HCT116 (cell line): ENCODE results near the gene CHAF1A.

Source experiments
- ATF3 ChIP-seq: IDR thresholded peaks from 2 replicates; pipeline ENCODE4 v1.6.1; 2012
- CEBPB ChIP-seq: IDR thresholded peaks from 2 replicates; pipeline ENCODE4 v1.6.1; 2012; ENCODE audit warnings: low read depth
- CTCF ChIP-seq, 3 experiments: fragments of 200-600 bp in 1 of 3; sonication (generic) in 1 of 3; IDR thresholded peaks in 2 of 3; conservative IDR thresholded peaks in 1 of 3; 2 replicates each; pipeline ENCODE4 v1.5.1; 2012 to 2017; ENCODE audit warnings: low read depth in 2 of 3, low read length in 2 of 3, antibody characterized with exemption in 1 of 3, borderline replicate concordance in 1 of 3, control low read depth in 1 of 3, mild to moderate bottlenecking in 1 of 3, mixed read lengths in 1 of 3, mixed run types in 1 of 3, moderate library complexity in 1 of 3; ENCODE audit not compliant: insufficient read depth in 1 of 3
- EGR1 ChIP-seq: IDR thresholded peaks from 2 replicates; pipeline ENCODE4 v1.6.1; 2012; ENCODE audit warnings: low read depth
- ELF1 ChIP-seq: IDR thresholded peaks from 2 replicates; pipeline ENCODE4 v1.6.1; 2012; ENCODE audit warnings: low read depth, borderline replicate concordance
- EZH2 ChIP-seq: fragments of 200-600 bp; sonication (generic); IDR thresholded peaks from 2 replicates; pipeline ENCODE4 v1.6.1; 2017; ENCODE audit warnings: antibody characterized with exemption, mixed run types
- EZH2phosphoT487 ChIP-seq: fragments of 200-600 bp; IDR thresholded peaks from 2 replicates; pipeline ENCODE4 v1.6.1; 2018; ENCODE audit warnings: antibody characterized with exemption, borderline replicate concordance
- POLR2A ChIP-seq: IDR thresholded peaks from 2 replicates; pipeline ENCODE4 v1.7.0; 2011; ENCODE audit warnings: borderline replicate concordance; ENCODE audit not compliant: insufficient read depth, insufficient read length; ENCODE audit errors: extremely low read depth
- POLR2AphosphoS5 ChIP-seq: IDR thresholded peaks from 2 replicates; pipeline ENCODE4 v1.6.1; 2011; ENCODE audit warnings: mild to moderate bottlenecking, low read depth, low read length, moderate library complexity
- RAD21 ChIP-seq: IDR thresholded peaks from 2 replicates; pipeline ENCODE4 v1.6.1; 2012; ENCODE audit warnings: low read depth, mild to moderate bottlenecking
- TCF7L2 ChIP-seq: IDR thresholded peaks from 2 replicates; pipeline ENCODE4 v1.7.0; 2011; ENCODE audit warnings: borderline replicate concordance, inconsistent platforms; ENCODE audit not compliant: insufficient read depth, insufficient read length; ENCODE audit errors: extremely low read depth
- ZFX ChIP-seq: fragments of 450-650 bp; IDR thresholded peaks from 2 replicates; pipeline ENCODE4 v1.6.1; 2017
- TF ChIP-seq, protein P1 (sequence below): IDR thresholded peaks from 2 replicates; pipeline ENCODE4 v1.6.1; 2012; ENCODE audit warnings: low read depth
- TF ChIP-seq, protein P2 (sequence below): IDR thresholded peaks from 2 replicates; pipeline ENCODE4 v1.6.1; 2012

- no peak for TF ChIP-seq ZFX
- no peak for TF ChIP-seq ATF3
- TF ChIP-seq TCF7L2: no peak
- TF ChIP-seq RAD21: no peak
- TF ChIP-seq EZH2phosphoT487: no peak
- TF ChIP-seq, protein P1, sequence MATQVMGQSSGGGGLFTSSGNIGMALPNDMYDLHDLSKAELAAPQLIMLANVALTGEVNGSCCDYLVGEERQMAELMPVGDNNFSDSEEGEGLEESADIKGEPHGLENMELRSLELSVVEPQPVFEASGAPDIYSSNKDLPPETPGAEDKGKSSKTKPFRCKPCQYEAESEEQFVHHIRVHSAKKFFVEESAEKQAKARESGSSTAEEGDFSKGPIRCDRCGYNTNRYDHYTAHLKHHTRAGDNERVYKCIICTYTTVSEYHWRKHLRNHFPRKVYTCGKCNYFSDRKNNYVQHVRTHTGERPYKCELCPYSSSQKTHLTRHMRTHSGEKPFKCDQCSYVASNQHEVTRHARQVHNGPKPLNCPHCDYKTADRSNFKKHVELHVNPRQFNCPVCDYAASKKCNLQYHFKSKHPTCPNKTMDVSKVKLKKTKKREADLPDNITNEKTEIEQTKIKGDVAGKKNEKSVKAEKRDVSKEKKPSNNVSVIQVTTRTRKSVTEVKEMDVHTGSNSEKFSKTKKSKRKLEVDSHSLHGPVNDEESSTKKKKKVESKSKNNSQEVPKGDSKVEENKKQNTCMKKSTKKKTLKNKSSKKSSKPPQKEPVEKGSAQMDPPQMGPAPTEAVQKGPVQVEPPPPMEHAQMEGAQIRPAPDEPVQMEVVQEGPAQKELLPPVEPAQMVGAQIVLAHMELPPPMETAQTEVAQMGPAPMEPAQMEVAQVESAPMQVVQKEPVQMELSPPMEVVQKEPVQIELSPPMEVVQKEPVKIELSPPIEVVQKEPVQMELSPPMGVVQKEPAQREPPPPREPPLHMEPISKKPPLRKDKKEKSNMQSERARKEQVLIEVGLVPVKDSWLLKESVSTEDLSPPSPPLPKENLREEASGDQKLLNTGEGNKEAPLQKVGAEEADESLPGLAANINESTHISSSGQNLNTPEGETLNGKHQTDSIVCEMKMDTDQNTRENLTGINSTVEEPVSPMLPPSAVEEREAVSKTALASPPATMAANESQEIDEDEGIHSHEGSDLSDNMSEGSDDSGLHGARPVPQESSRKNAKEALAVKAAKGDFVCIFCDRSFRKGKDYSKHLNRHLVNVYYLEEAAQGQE: no peak
- TF ChIP-seq POLR2A: no peak
- no peak for TF ChIP-seq CTCF (IDR thresholded peaks at IDR 0.05 in 2 of 3, conservative IDR thresholded peaks at IDR 0.05 in 1 of 3; ENCODE audit: borderline replicate concordance in 1 of 3, insufficient read depth in 1 of 3, low read depth in 2 of 3, low read length in 2 of 3)
- TF ChIP-seq ELF1: no peak
- no peak for TF ChIP-seq EZH2
- TF ChIP-seq CEBPB: no peak
- TF ChIP-seq POLR2AphosphoS5: no peak
- TF ChIP-seq EGR1: no peak
- TF ChIP-seq, protein P2, sequence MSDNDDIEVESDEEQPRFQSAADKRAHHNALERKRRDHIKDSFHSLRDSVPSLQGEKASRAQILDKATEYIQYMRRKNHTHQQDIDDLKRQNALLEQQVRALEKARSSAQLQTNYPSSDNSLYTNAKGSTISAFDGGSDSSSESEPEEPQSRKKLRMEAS: no peak
Measured at GRCh38 chr19:4406626-4407025, 4.2 kb downstream of the CHAF1A start.
